Measurements from ENCODE around the gene HDAC1.

DNA sequence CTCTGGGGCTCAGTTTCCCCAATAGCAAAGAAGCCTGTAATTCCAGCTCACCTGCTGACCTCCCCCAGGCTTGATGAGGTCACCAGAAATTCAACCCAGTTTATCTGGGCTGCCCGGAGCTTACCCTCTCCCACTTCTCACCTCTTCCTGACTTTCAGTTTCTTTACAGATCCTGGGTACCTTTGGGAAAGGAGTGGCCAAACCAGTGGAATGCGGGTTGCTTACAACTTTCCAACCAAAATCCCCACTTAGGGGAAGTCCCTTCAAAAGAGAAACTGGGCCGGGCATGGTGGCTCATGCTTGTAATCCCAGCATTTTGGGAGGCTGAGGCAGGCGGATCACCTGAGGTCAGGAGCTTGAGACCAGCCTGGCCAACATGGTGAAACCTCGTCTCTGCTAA lies 50.1 kb downstream of the HDAC1 start:
- TF ChIP-seq, protein P1, sequence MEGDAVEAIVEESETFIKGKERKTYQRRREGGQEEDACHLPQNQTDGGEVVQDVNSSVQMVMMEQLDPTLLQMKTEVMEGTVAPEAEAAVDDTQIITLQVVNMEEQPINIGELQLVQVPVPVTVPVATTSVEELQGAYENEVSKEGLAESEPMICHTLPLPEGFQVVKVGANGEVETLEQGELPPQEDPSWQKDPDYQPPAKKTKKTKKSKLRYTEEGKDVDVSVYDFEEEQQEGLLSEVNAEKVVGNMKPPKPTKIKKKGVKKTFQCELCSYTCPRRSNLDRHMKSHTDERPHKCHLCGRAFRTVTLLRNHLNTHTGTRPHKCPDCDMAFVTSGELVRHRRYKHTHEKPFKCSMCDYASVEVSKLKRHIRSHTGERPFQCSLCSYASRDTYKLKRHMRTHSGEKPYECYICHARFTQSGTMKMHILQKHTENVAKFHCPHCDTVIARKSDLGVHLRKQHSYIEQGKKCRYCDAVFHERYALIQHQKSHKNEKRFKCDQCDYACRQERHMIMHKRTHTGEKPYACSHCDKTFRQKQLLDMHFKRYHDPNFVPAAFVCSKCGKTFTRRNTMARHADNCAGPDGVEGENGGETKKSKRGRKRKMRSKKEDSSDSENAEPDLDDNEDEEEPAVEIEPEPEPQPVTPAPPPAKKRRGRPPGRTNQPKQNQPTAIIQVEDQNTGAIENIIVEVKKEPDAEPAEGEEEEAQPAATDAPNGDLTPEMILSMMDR (conservative IDR thresholded peaks at IDR 0.05 in 1 of 2, IDR thresholded peaks at IDR 0.05 in 1 of 2; ENCODE audit: low read depth in 1 of 2, low read length in 2 of 2): no peak
- TF ChIP-seq EZH2 (IDR thresholded peaks at IDR 0.05; ENCODE audit: low read length, missing control alignments): no peak

All from fibroblast of lung (primary cell).